ENCODE measurements around the gene GH1. TPM values are rescaled to one million over a fixed set of nuclear protein-coding genes. Genes with fewer than 3 reads are reported as not detected.

Gene GH1
- polyA plus RNA-seq, 2 of the 4 experiments (the other 2 are of a cell fraction): not detected

- FAIRE-seq: no peak
- POLR2A ChIA-PET: no interaction called here
- WGBS (ENCODE audit: missing lambda C conversion rate): 66% methylated on average over 12 of the region's 12 CpGs
- Histone ChIP-seq H3K9me3 (no peaks in the 10 kb centered on the region), H3K4me1 (no peaks in the 10 kb centered on the region), H3K27ac (no peak overlapping the region), H3K4me3 (no peak overlapping the region), H3K4me2 (no peak overlapping the region)
- CTCF ChIA-PET: interaction anchor here (0.9 to 3.8 kb wide), 8 partner anchors 10 to 49 kb away, joined by 3 to 24 read pairs (median 4); partner anchors contain the start of genes CSHL1 and GH1
- DNase-seq (ENCODE audit: low read depth in 1 of 2, low spot score in 1 of 2): no peak
- TF ChIP-seq FOSL2 (IDR thresholded peaks at IDR 0.05) (no peak), FOSL2 (CRISPR knock-in tag; IDR thresholded peaks at IDR 0.05) (no peak), SREBF2 (IDR thresholded peaks at IDR 0.05) (no peak), JUN (IDR thresholded peaks at IDR 0.05) (no peak), EHMT2 (IDR thresholded peaks at IDR 0.05; ENCODE audit: low read depth) (no peak), ZNF302 (CRISPR knock-in tag; IDR thresholded peaks at IDR 0.05) (no peak)
- no peak for ATAC-seq
Observed at GRCh38 chr17:63941162-63941561, 22.5 kb upstream of the GH1 start.

GRCh38 chr17:63940584-63940983 is 21.9 kb upstream of the GH1 start:
- CTCF ChIA-PET: interaction anchor here (0.9 to 3.8 kb wide), 13 partner anchors 10 to 192 kb away, joined by 3 to 24 read pairs (median 3); partner anchors contain the start of gene GH1
- no peak overlapping the region for H3K4me3 ChIP-seq
- H3K4me2 ChIP-seq: no peak overlapping the region
- H3K9me3 ChIP-seq: no peaks in the 10 kb centered on the region
- FAIRE-seq (no peak), DNase-seq (ENCODE audit: low read depth in 1 of 2, low spot score in 1 of 2) (no peak), ATAC-seq (no peak)
- POLR2A ChIA-PET: no interaction called here
- no peaks in the 10 kb centered on the region for H3K4me1 ChIP-seq
- 84% methylated on average over 14 of the region's 14 CpGs for WGBS (ENCODE audit: missing lambda C conversion rate)
- no peak overlapping the region for H3K27ac ChIP-seq
- TF ChIP-seq CHD4 (IDR thresholded peaks at IDR 0.05; ENCODE audit: borderline replicate concordance) (no peak), BHLHE40 (IDR thresholded peaks at IDR 0.05; ENCODE audit: low read depth, low read length) (no peak), EHMT2 (IDR thresholded peaks at IDR 0.05; ENCODE audit: low read depth) (no peak), HOXB13 (CRISPR knock-in tag; IDR thresholded peaks at IDR 0.05; ENCODE audit: low read depth) (no peak), USF2 (IDR thresholded peaks at IDR 0.05) (no peak), JUN (IDR thresholded peaks at IDR 0.05) (no peak), RFX5 (IDR thresholded peaks at IDR 0.05) (no peak), HMGXB4 (CRISPR knock-in tag; IDR thresholded peaks at IDR 0.05; ENCODE audit: borderline replicate concordance) (no peak), NFE2L2 (conservative IDR thresholded peaks at IDR 0.05; ENCODE audit: low read length) (no peak), EHF (CRISPR knock-in tag; IDR thresholded peaks at IDR 0.05) (no peak), ZNF302 (CRISPR knock-in tag; IDR thresholded peaks at IDR 0.05) (no peak), ZC3H11A (IDR thresholded peaks at IDR 0.05) (no peak), ZSCAN20 (CRISPR knock-in tag; IDR thresholded peaks at IDR 0.05) (no peak), TFCP2L1 (CRISPR knock-in tag; IDR thresholded peaks at IDR 0.05) (no peak), RNF2 (IDR thresholded peaks at IDR 0.05; ENCODE audit: borderline replicate concordance, low read depth) (no peak), CBX8 (IDR thresholded peaks at IDR 0.05) (no peak)

GRCh38 chr17:63939884-63940283 is 21.2 kb upstream of the GH1 start:
- Histone ChIP-seq H3K9me3 (no peaks in the 10 kb centered on the region), H3K27ac (no peak overlapping the region), H3K4me2 (no peak overlapping the region), H3K4me1 (no peaks in the 10 kb centered on the region), H3K4me3 (no peak overlapping the region)
- CTCF ChIA-PET: interaction anchor here (0.8 to 3.8 kb wide), 13 partner anchors 9 to 193 kb away, joined by 3 to 24 read pairs (median 4); partner anchors contain the start of gene GH1
- DNase-seq (ENCODE audit: low read depth in 1 of 2, low spot score in 1 of 2): no peak
- no peak for FAIRE-seq
- TF ChIP-seq CHD2 (IDR thresholded peaks at IDR 0.05; ENCODE audit: low read length, partially characterized antibody) (no peak), ZC3H11A (IDR thresholded peaks at IDR 0.05) (no peak), FOSB (CRISPR knock-in tag; IDR thresholded peaks at IDR 0.05) (no peak), ZFP36 (IDR thresholded peaks at IDR 0.05; ENCODE audit: borderline replicate concordance, partially characterized antibody) (no peak), NFE2L2 (conservative IDR thresholded peaks at IDR 0.05; ENCODE audit: low read length) (no peak), HOXB13 (CRISPR knock-in tag; IDR thresholded peaks at IDR 0.05; ENCODE audit: low read depth) (no peak), EHMT2 (IDR thresholded peaks at IDR 0.05; ENCODE audit: low read depth) (no peak), HOXA7 (CRISPR knock-in tag; IDR thresholded peaks at IDR 0.05) (no peak), NR3C1 (IDR thresholded peaks at IDR 0.05) (no peak), CEBPB (IDR thresholded peaks at IDR 0.05) (no peak), TP53 (CRISPR knock-in tag; IDR thresholded peaks at IDR 0.05) (no peak), BCL3 (IDR thresholded peaks at IDR 0.05) (no peak), TFCP2L1 (CRISPR knock-in tag; IDR thresholded peaks at IDR 0.05) (no peak), KDM5A (IDR thresholded peaks at IDR 0.05) (no peak), CBX8 (IDR thresholded peaks at IDR 0.05) (no peak), RNF2 (IDR thresholded peaks at IDR 0.05; ENCODE audit: borderline replicate concordance, low read depth) (no peak), GATA3 (IDR thresholded peaks at IDR 0.05; ENCODE audit: borderline replicate concordance) (no peak)
- TF ChIP-seq, protein P1, sequence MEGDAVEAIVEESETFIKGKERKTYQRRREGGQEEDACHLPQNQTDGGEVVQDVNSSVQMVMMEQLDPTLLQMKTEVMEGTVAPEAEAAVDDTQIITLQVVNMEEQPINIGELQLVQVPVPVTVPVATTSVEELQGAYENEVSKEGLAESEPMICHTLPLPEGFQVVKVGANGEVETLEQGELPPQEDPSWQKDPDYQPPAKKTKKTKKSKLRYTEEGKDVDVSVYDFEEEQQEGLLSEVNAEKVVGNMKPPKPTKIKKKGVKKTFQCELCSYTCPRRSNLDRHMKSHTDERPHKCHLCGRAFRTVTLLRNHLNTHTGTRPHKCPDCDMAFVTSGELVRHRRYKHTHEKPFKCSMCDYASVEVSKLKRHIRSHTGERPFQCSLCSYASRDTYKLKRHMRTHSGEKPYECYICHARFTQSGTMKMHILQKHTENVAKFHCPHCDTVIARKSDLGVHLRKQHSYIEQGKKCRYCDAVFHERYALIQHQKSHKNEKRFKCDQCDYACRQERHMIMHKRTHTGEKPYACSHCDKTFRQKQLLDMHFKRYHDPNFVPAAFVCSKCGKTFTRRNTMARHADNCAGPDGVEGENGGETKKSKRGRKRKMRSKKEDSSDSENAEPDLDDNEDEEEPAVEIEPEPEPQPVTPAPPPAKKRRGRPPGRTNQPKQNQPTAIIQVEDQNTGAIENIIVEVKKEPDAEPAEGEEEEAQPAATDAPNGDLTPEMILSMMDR (IDR thresholded peaks at IDR 0.05): no peak
- WGBS (ENCODE audit: missing lambda C conversion rate): 74% methylated on average over 6 of the region's 6 CpGs
- peak; percentile 18 to 54; a peak in 4 of 6 replicates for ATAC-seq
- POLR2A ChIA-PET: no interaction called here

Measured in A549 (cell line).